Neural cell (in vitro differentiated cells): ENCODE measurements around the gene OAT. TPM values are rescaled to one million over a fixed set of nuclear protein-coding genes. Genes with fewer than 3 reads are reported as not detected.

ENCODE experiments used
- H2AFZ ChIP-seq: fragments of 200-600, 300-800 bp; sonication (generic), shearing (Covaris generic); 2 replicates; pipeline ENCODE4 v1.6.0; 2014; ENCODE audit warnings: low read depth, mild to moderate bottlenecking, antibody characterized with exemption, low read length, moderate library complexity
- H3F3A ChIP-seq: fragments of 200-600 bp; shearing (Covaris generic); 2 replicates; pipeline ENCODE4 v1.6.1; 2016; ENCODE audit warnings: mild to moderate bottlenecking, moderate library complexity, mixed read lengths, antibody characterized with exemption, low read length; ENCODE audit not compliant: insufficient read depth, poor library complexity, severe bottlenecking
- H3K27ac ChIP-seq: fragments of 200-600, 300-800 bp; sonication (generic), shearing (Covaris generic); 2 replicates; pipeline ENCODE4 v1.5.1; 2014; ENCODE audit warnings: mild to moderate bottlenecking, low read length, moderate library complexity
- H3K27me3 ChIP-seq: fragments of 300-800, 200-600 bp; sonication (generic), shearing (Covaris generic); 2 replicates; pipeline ENCODE4 v1.6.0; 2014; ENCODE audit warnings: mild to moderate bottlenecking, low read depth, low read length, moderate library complexity; ENCODE audit not compliant: insufficient read depth
- H3K36me3 ChIP-seq: fragments of 300-800, 200-600 bp; sonication (generic), shearing (Covaris generic); 2 replicates; pipeline ENCODE4 v1.5.1; 2014; ENCODE audit warnings: mild to moderate bottlenecking, antibody characterized with exemption, low read length, moderate library complexity; ENCODE audit not compliant: insufficient read depth
- H3K4me2 ChIP-seq: fragments of 300-800, 200-600 bp; sonication (generic), shearing (Covaris generic); 2 replicates; pipeline ENCODE4 v1.6.0; 2014; ENCODE audit warnings: mild to moderate bottlenecking, low read length
- H3K4me3 ChIP-seq: fragments of 300-800, 200-600 bp; sonication (generic), shearing (Covaris generic); 2 replicates; pipeline ENCODE4 v1.5.1; 2014; ENCODE audit warnings: mild to moderate bottlenecking, low read length, moderate library complexity
- H3K79me2 ChIP-seq: fragments of 200-600 bp; shearing (Covaris generic); replicated peaks from 2 replicates; pipeline ENCODE4 v1.6.0; 2014; ENCODE audit warnings: mild to moderate bottlenecking, low read length, moderate library complexity; ENCODE audit not compliant: insufficient read depth
- H3K9ac ChIP-seq: fragments of 300-800, 200-600 bp; sonication (generic), shearing (Covaris generic); 2 replicates; pipeline ENCODE4 v1.6.1; 2016; ENCODE audit warnings: mild to moderate bottlenecking, low read length, mixed read lengths
- H3K9me2 ChIP-seq: fragments of 200-600 bp; shearing (Covaris generic); 2 replicates; pipeline ENCODE4 v1.6.1; 2016; ENCODE audit warnings: mild to moderate bottlenecking, low read length, mixed read lengths; ENCODE audit not compliant: insufficient read depth
- H3K9me3 ChIP-seq: fragments of 200-600, 300-800 bp; sonication (generic), shearing (Covaris generic); 2 replicates; pipeline ENCODE4 v1.6.1; 2016; ENCODE audit warnings: mild to moderate bottlenecking, mixed run types, low read length, moderate library complexity, mixed read lengths
- H4K20me1 ChIP-seq: fragments of 200-600 bp; shearing (Covaris generic); 2 replicates; pipeline ENCODE4 v1.6.1; 2016; ENCODE audit warnings: mild to moderate bottlenecking, mixed run types; ENCODE audit not compliant: insufficient read depth
- CTCF ChIP-seq: fragments of 450-650 bp; IDR thresholded peaks from 2 replicates; pipeline ENCODE4 v1.5.1; 2014; ENCODE audit warnings: antibody characterized with exemption, mild to moderate bottlenecking, moderate library complexity; ENCODE audit not compliant: poor library complexity, severe bottlenecking
- EP300 ChIP-seq: fragments of 450-650 bp; conservative IDR thresholded peaks from 2 replicates; pipeline ENCODE4 v1.6.1; 2014; ENCODE audit warnings: antibody characterized with exemption, mild to moderate bottlenecking, moderate library complexity; ENCODE audit not compliant: poor library complexity, severe bottlenecking
- EZH2 ChIP-seq: fragments of 200-600, 300-800 bp; shearing (Covaris generic), sonication (generic); IDR thresholded peaks from 2 replicates; pipeline ENCODE4 v1.6.1; 2014; ENCODE audit warnings: antibody characterized with exemption, low read length, borderline replicate concordance, mild to moderate bottlenecking; ENCODE audit not compliant: insufficient read depth, poor library complexity, severe bottlenecking
- MXI1 ChIP-seq: fragments of 450-650 bp; conservative IDR thresholded peaks from 2 replicates; pipeline ENCODE4 v1.6.1; 2014; ENCODE audit warnings: antibody characterized with exemption, mild to moderate bottlenecking; ENCODE audit not compliant: poor library complexity, severe bottlenecking
- POLR2AphosphoS5 ChIP-seq: IDR thresholded peaks from 2 replicates; pipeline ENCODE4 v1.6.1; 2012
- RAD21 ChIP-seq: fragments of 450-650 bp; conservative IDR thresholded peaks from 2 replicates; pipeline ENCODE4 v1.6.1; 2014; ENCODE audit warnings: antibody characterized with exemption, mild to moderate bottlenecking, moderate library complexity
- SMC3 ChIP-seq: fragments of 450-650 bp; conservative IDR thresholded peaks from 2 replicates; pipeline ENCODE4 v1.6.1; 2014; ENCODE audit warnings: antibody characterized with exemption, mild to moderate bottlenecking, moderate library complexity; ENCODE audit not compliant: poor library complexity
- TAF1 ChIP-seq: IDR thresholded peaks from 2 replicates; pipeline ENCODE4 v1.6.1; 2012; ENCODE audit warnings: low read depth
- polyA plus RNA-seq: library from polyadenylated mRNA; depleted of rRNA; stranded (reverse); fragments of >200 nt; gene quantifications from 2 replicates; pipeline ENCODE4 v1.2.3, GENCODE V29; 2014
- TF ChIP-seq, protein P1 (sequence below): IDR thresholded peaks from 2 replicates; pipeline ENCODE4 v1.6.1; 2012; ENCODE audit warnings: borderline replicate concordance

Gene OAT
- polyA plus RNA-seq, 1 donor from 2014 or later: 132 TPM

GRCh38 chr10:124379609-124380193 lies 39.0 kb downstream of the OAT start:
- Histone ChIP-seq H3K9ac (no peak overlapping the region), H3K79me2 (no peaks in the 10 kb centered on the region), H2AFZ (no peak overlapping the region), H3K9me2 (no peaks in the 10 kb centered on the region), H3K4me2 (no peak overlapping the region), H3F3A (no peaks in the 10 kb centered on the region), H3K9me3 (no peaks in the 10 kb centered on the region), H3K27me3 (no peaks in the 10 kb centered on the region), H3K27ac (no peak overlapping the region), H3K4me3 (no peak overlapping the region), H3K36me3 (no peaks in the 10 kb centered on the region), H4K20me1 (no peaks in the 10 kb centered on the region)
- TF ChIP-seq MXI1 (no peak), POLR2AphosphoS5 (no peak), SMC3 (no peak), EZH2 (no peak), EP300 (no peak), RAD21 (no peak), TAF1 (no peak), CTCF (no peak)
- TF ChIP-seq, protein P1, sequence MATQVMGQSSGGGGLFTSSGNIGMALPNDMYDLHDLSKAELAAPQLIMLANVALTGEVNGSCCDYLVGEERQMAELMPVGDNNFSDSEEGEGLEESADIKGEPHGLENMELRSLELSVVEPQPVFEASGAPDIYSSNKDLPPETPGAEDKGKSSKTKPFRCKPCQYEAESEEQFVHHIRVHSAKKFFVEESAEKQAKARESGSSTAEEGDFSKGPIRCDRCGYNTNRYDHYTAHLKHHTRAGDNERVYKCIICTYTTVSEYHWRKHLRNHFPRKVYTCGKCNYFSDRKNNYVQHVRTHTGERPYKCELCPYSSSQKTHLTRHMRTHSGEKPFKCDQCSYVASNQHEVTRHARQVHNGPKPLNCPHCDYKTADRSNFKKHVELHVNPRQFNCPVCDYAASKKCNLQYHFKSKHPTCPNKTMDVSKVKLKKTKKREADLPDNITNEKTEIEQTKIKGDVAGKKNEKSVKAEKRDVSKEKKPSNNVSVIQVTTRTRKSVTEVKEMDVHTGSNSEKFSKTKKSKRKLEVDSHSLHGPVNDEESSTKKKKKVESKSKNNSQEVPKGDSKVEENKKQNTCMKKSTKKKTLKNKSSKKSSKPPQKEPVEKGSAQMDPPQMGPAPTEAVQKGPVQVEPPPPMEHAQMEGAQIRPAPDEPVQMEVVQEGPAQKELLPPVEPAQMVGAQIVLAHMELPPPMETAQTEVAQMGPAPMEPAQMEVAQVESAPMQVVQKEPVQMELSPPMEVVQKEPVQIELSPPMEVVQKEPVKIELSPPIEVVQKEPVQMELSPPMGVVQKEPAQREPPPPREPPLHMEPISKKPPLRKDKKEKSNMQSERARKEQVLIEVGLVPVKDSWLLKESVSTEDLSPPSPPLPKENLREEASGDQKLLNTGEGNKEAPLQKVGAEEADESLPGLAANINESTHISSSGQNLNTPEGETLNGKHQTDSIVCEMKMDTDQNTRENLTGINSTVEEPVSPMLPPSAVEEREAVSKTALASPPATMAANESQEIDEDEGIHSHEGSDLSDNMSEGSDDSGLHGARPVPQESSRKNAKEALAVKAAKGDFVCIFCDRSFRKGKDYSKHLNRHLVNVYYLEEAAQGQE: no peak

- Histone ChIP-seq H3K27ac (no peak overlapping the region), H3K9me3 (no peaks in the 10 kb centered on the region), H3K4me2 (no peak overlapping the region), H3K36me3 (no peaks in the 10 kb centered on the region), H2AFZ (no peak overlapping the region), H3K27me3 (no peaks in the 10 kb centered on the region), H3K79me2 (no peaks in the 10 kb centered on the region), H3K9ac (no peak overlapping the region), H4K20me1 (no peaks in the 10 kb centered on the region), H3F3A (no peaks in the 10 kb centered on the region), H3K9me2 (no peaks in the 10 kb centered on the region), H3K4me3 (no peak overlapping the region)
- TF ChIP-seq EP300 (no peak), RAD21 (no peak), TAF1 (no peak), POLR2AphosphoS5 (no peak), MXI1 (no peak), SMC3 (no peak), CTCF (no peak)
Observed at GRCh38 chr10:124378881-124379471, 39.7 kb downstream of the OAT start.
